SK-N-MC (cell line): ENCODE measurements around the gene CCDC196.
"Not testable (repeated sequence)": the region's sequence is repeated elsewhere in the genome, so short reads cannot be mapped to it uniquely, and the experiment has no call there.

Experiments
- EZH2 ChIP-seq: fragments of 200-600 bp; sonication (generic); IDR thresholded peaks from one replicate; pipeline ENCODE4 v1.6.1; 2017; ENCODE audit warnings: antibody characterized with exemption
- POLR2AphosphoS5 ChIP-seq: IDR thresholded peaks from 2 replicates; pipeline ENCODE4 v1.6.1; 2012; ENCODE audit warnings: mild to moderate bottlenecking, low read depth, low read length, borderline replicate concordance

GRCh38 chr14:66502836-66503235 lies 16.7 kb downstream of the CCDC196 start:
- TF ChIP-seq POLR2AphosphoS5, EZH2: not testable (repeated sequence)
